Right ventricle myocardium superior (tissue), 1 donor: Measurements from ENCODE around the gene ATP6V0D1. TPM values are rescaled to one million over a fixed set of nuclear protein-coding genes. Genes with fewer than 3 reads are reported as not detected.
"Not testable (repeated sequence)": the region's sequence is repeated elsewhere in the genome, so short reads cannot be mapped to it uniquely, and the experiment has no call there.

Source experiments
- ATAC-seq: fragments of 200-7000 bp; cut with Tn5 transposase; one replicate; pipeline ENCODE4 v1.9.1; 2020; ENCODE audit warnings: mild to moderate bottlenecking; ENCODE audit not compliant: poor library complexity
- DNase-seq: peaks from one replicate; pipeline ENCODE4 v3.0.0-alpha.2; 2020
- intact Hi-C: fragments of 100-400 bp; cut with DNase I; formaldehyde crosslinking; loops from one replicate; pipeline ENCODE4 v1.11.2; 2022
- total RNA-seq: library from RNA; stranded (reverse); fragmentation: NEBNext Ultra II Directional; extraction: Animal tissue kit (Norgen Biotek cat#: 25700); gene quantifications from one replicate; pipeline ENCODE4 v1.2.1, GENCODE V29; 2021
- donor health status: DM: no; HTN: yes; CAD: no; lungs with severe emphysema.

ATP6V0D1 gene
- total RNA-seq, 1 donor from 2014 or later: 59.9 TPM

- DNase-seq (no peak), ATAC-seq (no peak)
- intact Hi-C loops: no loop called here
Observed at GRCh38 chr16:67421030-67421429, 59.9 kb downstream of the ATP6V0D1 start.

- ATAC-seq: no peak
- intact Hi-C loops: no loop called here
- no peak for DNase-seq
Observed at GRCh38 chr16:67419931-67420330, 61.0 kb downstream of the ATP6V0D1 start.

- intact Hi-C loops: no loop called here
- ATAC-seq (no peak), DNase-seq (no peak)
Observed at GRCh38 chr16:67419502-67419901, 61.5 kb downstream of the ATP6V0D1 start.

GRCh38 chr16:67417333-67418061 lies 63.5 kb downstream of the ATP6V0D1 start:
- ATAC-seq (no peak), DNase-seq (no peak)
- intact Hi-C loops: no loop called here

GRCh38 chr16:67415872-67416793 lies 64.8 kb downstream of the ATP6V0D1 start, which contains the start of gene ZDHHC1:
TSS of gene ZDHHC1 (minus strand) at chr16:67416477. CDS start at chr16:67407775, 8,702 bp downstream.
- intact Hi-C loops: no loop called here
- DNase-seq (peak; percentile 83), ATAC-seq (peak; percentile 99)

GRCh38 chr16:67415421-67415820 lies 65.5 kb downstream of the ATP6V0D1 start:
- DNase-seq, ATAC-seq, intact Hi-C loops: not testable (repeated sequence)

GRCh38 chr16:67413978-67414911 lies 66.7 kb downstream of the ATP6V0D1 start:
- ATAC-seq: no peak
- intact Hi-C loops: no loop called here
- DNase-seq: no peak

GRCh38 chr16:67412294-67412693 lies 68.7 kb downstream of the ATP6V0D1 start:
- no peak for DNase-seq
- intact Hi-C loops: no loop called here
- no peak for ATAC-seq

- ATAC-seq (no peak), DNase-seq (no peak)
- intact Hi-C loops: no loop called here
Observed at GRCh38 chr16:67411339-67411738, 69.6 kb downstream of the ATP6V0D1 start.

- ATAC-seq: no peak
- no peak for DNase-seq
- intact Hi-C loops: no loop called here
Observed at GRCh38 chr16:67409631-67410030, 71.3 kb downstream of the ATP6V0D1 start.

- intact Hi-C loops: no loop called here
- DNase-seq (no peak), ATAC-seq (no peak)
Observed at GRCh38 chr16:67407788-67408452, 73.0 kb downstream of the ATP6V0D1 start.

GRCh38 chr16:67407176-67407787 lies 73.7 kb downstream of the ATP6V0D1 start:
- ATAC-seq (no peak), DNase-seq (no peak)
- intact Hi-C loops: no loop called here

GRCh38 chr16:67406111-67406971 lies 74.6 kb downstream of the ATP6V0D1 start:
- peak; percentile 74 for ATAC-seq
- peak; percentile 74 for DNase-seq
- intact Hi-C loops: no loop called here

GRCh38 chr16:67405336-67405735 lies 75.6 kb downstream of the ATP6V0D1 start:
- DNase-seq (no peak), ATAC-seq (no peak)
- intact Hi-C loops: no loop called here

- intact Hi-C loops: no loop called here
- ATAC-seq: no peak
- DNase-seq: no peak
Observed at GRCh38 chr16:67404740-67405226, 76.2 kb downstream of the ATP6V0D1 start.

- intact Hi-C loops: no loop called here
- ATAC-seq (no peak), DNase-seq (no peak)
Observed at GRCh38 chr16:67403976-67404555, 76.9 kb downstream of the ATP6V0D1 start.
